Stimulated activated CD4-positive, alpha-beta T cell treated with anti-CD3 and anti-CD28 coated beads, Interleukin-15, amount 100 ng/mL, for 24 hours (primary cell): ENCODE data around the gene XIRP1.
"Not testable (repeated sequence)": the region's sequence is repeated elsewhere in the genome, so short reads cannot be mapped to it uniquely, and the experiment has no call there.

ENCODE experiments used
- DNase-seq: peaks from one replicate; pipeline ENCODE4 v3.0.0-alpha.2; 2020

Gene XIRP1

DNA sequence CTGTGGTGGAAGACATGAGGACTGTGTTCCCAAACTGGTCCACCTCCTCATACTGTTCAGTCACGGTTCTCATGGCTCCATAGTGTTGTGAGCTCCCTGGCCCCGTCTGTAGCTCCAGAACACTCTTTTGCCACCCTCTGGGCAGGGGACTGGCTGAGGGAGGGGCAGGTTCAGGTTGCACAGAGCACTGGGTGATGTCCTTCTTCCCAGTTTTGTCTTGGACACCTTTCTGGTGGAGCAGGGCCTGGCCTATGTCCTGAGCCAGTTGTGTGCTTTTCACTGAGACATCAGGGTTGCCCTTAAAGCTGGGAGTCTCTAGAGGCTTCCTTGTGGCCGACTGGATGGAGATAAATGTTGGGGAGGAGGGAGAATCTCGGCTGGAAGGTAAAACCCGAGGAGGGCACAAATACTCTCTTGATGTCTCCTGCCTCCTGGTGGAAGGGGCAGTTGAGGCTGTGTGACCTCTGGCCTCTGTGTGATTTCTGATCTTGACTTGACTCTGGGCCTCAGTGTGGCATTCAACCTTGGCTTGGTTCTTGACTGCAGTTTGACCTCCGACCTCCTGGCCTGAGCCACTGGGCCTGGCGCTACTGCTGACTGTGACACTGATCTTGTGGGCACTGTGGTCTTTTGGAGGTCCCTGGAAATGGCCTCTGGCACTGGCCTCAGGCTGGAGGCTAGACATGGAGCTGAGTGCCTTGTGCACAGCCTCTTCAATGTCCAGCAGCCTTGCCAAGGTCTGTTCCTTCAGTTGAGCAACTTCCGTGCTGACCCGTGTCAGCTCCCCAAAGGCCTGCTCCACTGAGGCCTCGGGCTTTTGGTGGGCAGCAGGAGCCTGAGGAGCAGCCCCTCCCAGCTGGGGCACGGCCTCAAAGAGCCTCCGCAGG is 8.1 kb downstream of the XIRP1 start:
- DNase-seq, result no peak

DNA sequence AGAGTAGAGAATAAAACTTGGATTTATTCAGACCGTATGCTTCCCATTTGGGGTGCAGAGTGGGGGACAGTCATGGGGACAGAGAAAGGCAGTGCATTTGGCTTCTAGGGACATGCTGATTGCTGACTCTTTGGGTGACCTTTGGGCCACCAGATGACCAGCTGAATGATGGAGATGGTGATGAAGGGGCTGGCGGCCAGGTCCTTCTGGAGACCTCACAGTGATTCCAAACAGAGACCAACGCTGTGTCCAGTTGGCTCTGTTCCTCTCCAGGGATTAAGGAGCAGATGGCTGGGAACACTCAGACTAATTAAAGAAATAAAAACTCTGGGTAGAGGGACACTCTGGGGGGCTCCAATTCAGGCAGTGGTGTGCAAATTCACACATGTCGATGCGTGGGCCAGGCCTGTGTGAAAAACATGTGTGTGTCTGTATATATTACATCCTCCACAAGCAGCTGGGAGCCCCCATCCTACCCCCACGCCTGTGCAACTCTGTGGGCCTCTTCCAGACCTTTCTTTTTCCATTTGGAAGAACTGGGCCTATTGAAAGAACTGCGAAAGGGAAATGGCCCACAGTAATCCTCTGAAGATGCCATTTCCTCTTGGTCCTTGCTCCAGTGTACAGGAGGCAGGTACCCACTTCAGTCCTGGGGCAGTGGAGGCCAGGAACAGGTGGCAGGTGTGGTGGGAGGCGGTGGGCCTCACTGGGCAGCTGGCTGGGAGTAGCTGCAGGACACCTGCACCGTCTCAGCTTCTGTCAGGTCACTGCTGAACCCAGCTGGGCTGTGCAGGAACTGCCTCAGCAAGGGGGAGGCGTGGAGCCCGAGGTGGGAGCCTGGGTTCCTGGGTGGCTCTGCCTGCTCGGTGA is 8.9 kb downstream of the XIRP1 start:
- DNase-seq, result no peak

- no peak for DNase-seq
Measured at GRCh38 chr3:39181408-39182335, 10.7 kb downstream of the XIRP1 start.

- peak; percentile 91 for DNase-seq
Measured at GRCh38 chr3:39180546-39181346, 11.6 kb downstream of the XIRP1 start.

- no peak for DNase-seq
Measured at GRCh38 chr3:39180183-39180545, 12.2 kb downstream of the XIRP1 start.

- DNase-seq, result no peak
Measured at GRCh38 chr3:39178553-39178952, 13.8 kb downstream of the XIRP1 start.

- peak; percentile 88 for DNase-seq
Measured at GRCh38 chr3:39177708-39178332, 14.6 kb downstream of the XIRP1 start.

- DNase-seq, result no peak
Measured at GRCh38 chr3:39176025-39176714, 16.2 kb downstream of the XIRP1 start.

- DNase-seq, result no peak
Measured at GRCh38 chr3:39173318-39174125, 18.9 kb downstream of the XIRP1 start.

DNA sequence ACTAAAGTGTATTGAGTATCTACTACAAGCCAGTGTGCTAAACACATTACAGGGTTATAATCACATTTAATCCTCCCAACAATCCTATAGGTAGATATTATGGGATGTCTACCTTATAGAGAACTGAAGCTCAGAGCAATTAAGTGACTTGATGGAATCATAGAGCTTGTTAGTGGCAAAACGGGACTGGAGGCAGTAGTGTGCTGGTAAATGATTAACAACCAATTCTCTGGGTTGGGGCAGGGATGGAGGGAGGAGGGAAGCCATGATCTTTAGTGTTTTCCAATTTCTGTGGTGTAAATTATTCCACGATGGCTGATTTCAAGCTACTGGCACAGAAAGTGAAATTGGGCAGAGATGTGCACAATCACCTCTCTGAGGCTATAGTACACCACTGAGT is 20.5 kb downstream of the XIRP1 start:
- no peak for DNase-seq

GRCh38 chr3:39170877-39171276 is 21.5 kb downstream of the XIRP1 start:
- not testable (repeated sequence) for DNase-seq

- no peak for DNase-seq
Measured at GRCh38 chr3:39170461-39170860, 21.9 kb downstream of the XIRP1 start.

DNA sequence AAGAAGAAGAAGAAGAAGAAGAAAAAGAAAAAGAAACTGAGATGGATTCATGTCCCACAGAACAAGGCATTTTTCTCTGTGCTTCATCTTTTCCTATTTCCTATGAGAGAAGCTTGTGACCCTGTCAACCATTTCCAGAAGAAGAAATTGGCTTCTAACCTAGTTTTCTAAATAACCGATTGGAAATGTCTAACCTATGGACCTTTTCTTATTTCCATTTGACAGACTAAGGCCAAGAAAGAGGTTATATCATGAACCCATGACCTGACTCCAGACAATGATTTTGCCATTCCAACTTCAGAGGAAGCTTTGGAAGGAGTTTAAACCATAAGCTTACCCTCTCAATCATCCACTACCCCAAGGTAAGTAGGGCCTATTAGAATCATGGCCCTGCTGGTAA is 22.7 kb downstream of the XIRP1 start:
- DNase-seq, result no peak

- no peak for DNase-seq
Measured at GRCh38 chr3:39168156-39168780, 24.1 kb downstream of the XIRP1 start.

GRCh38 chr3:39166932-39167532 is 25.4 kb downstream of the XIRP1 start:
- DNase-seq, result no peak

- no peak for DNase-seq
Measured at GRCh38 chr3:39166134-39166710, 26.2 kb downstream of the XIRP1 start.

- DNase-seq, result no peak
Measured at GRCh38 chr3:39165518-39165917, 26.9 kb downstream of the XIRP1 start.

- DNase-seq, result no peak
Measured at GRCh38 chr3:39164414-39164813, 28.0 kb downstream of the XIRP1 start.
